A549 (cell line): Measurements from ENCODE around the gene CYP2S1. TPM values are rescaled to one million over a fixed set of nuclear protein-coding genes. Genes with fewer than 3 reads are reported as not detected.
"Not testable (repeated sequence)": the region's sequence is repeated elsewhere in the genome, so short reads cannot be mapped to it uniquely, and the experiment has no call there.

Source experiments
- ATAC-seq, 2 experiments: fragments of 200-7000 bp in 1 of 2; fragments of >200 bp in 1 of 2; cut with Nextera tagmentation in 1 of 2; cut with Tn5 transposase in 1 of 2; 3 replicates each; pipeline versions ENCODE4 v1.8.0 to v1.9.1; 2018 to 2020; ENCODE audit warnings: mild to moderate bottlenecking in 1 of 2, moderate library complexity in 1 of 2
- CTCF ChIA-PET: fragments of 300-600 bp; sonication (Branson Sonifier 250); formaldehyde crosslinking; extraction: SDS; loops from one replicate; lab custom pipeline; 2021; ENCODE audit warnings: antibody characterized with exemption, inconsistent platforms; lab: Yijun Ruan, JAX
- POLR2A ChIA-PET: fragments of 350-600 bp; formaldehyde crosslinking; extraction: SDS; loops from one replicate; lab custom pipeline; 2021; ENCODE audit warnings: antibody characterized with exemption, inconsistent platforms; lab: Yijun Ruan, JAX
- DNase-seq, 2 experiments: peaks; one replicate each; pipeline versions ENCODE4 v3.0.0 to v3.0.0-alpha.2; 2011 to 2016; ENCODE audit warnings: low read depth in 1 of 2, low spot score in 1 of 2
- FAIRE-seq: peaks from 2 replicates; lab custom pipeline; 2011; peaks lifted over from hg19 to GRCh38; lab: Jason Lieb, UNC
- H3K27ac ChIP-seq, 2 experiments: fragments of >200 bp; sonication (Bioruptor Twin); formaldehyde crosslinking; 3 replicates each; pipeline ENCODE4 v1.5.1; 2016 to 2017
- H3K4me1 ChIP-seq: fragments of >200 bp; sonication (Bioruptor Twin); formaldehyde crosslinking; 3 replicates; pipeline ENCODE4 v1.6.1; 2016
- H3K4me2 ChIP-seq: fragments of >200 bp; sonication (Bioruptor Twin); formaldehyde crosslinking; 3 replicates; pipeline ENCODE4 v1.6.1; 2016
- H3K4me3 ChIP-seq: fragments of >200 bp; sonication (Bioruptor Twin); formaldehyde crosslinking; 3 replicates; pipeline ENCODE4 v1.5.1; 2016
- H3K9me3 ChIP-seq: fragments of >200 bp; sonication (Bioruptor Twin); formaldehyde crosslinking; 3 replicates; pipeline ENCODE4 v1.6.1; 2016
- CBX8 ChIP-seq: fragments of 200-600 bp; sonication (generic); IDR thresholded peaks from 2 replicates; pipeline ENCODE4 v1.6.1; 2016
- CHD2 ChIP-seq: fragments of 150-350 bp; IDR thresholded peaks from 2 replicates; pipeline ENCODE4 v1.6.1; 2014; ENCODE audit warnings: low read length; ENCODE audit not compliant: partially characterized antibody
- CHD4 ChIP-seq: fragments of 200-600 bp; sonication (generic); IDR thresholded peaks from 2 replicates; pipeline ENCODE4 v1.6.1; 2016; ENCODE audit warnings: antibody characterized with exemption, mild to moderate bottlenecking, borderline replicate concordance
- EP300 ChIP-seq, 2 experiments: fragments of >200 bp; sonication (Bioruptor Twin); formaldehyde crosslinking; IDR thresholded peaks; 2 replicates in 1 of 2; 3 replicates in 1 of 2; pipeline ENCODE4 v1.6.1; 2016 to 2017
- ESRRA ChIP-seq: fragments of 150-350 bp; IDR thresholded peaks from 2 replicates; pipeline ENCODE4 v1.6.1; 2014; ENCODE audit warnings: mild to moderate bottlenecking, low read length, borderline replicate concordance
- FOSL2 ChIP-seq, 2 experiments: fragments of 450-650 bp in 1 of 2; fragments of >200 bp in 1 of 2; sonication (Bioruptor Twin) in 1 of 2; formaldehyde crosslinking; IDR thresholded peaks; 2 replicates each; pipeline versions ENCODE4 v1.5.0 to v1.6.1; 2016 to 2020; ENCODE audit warnings: mild to moderate bottlenecking in 1 of 2, moderate library complexity in 1 of 2
- HOXA7 ChIP-seq: fragments of 250-450 bp; sonication (Bioruptor Pico); IDR thresholded peaks from 2 replicates; pipeline ENCODE4 v1.5.0; 2020; ENCODE audit warnings: mild to moderate bottlenecking, moderate library complexity
- HOXB5 ChIP-seq: fragments of 250-450 bp; sonication (Bioruptor Pico); IDR thresholded peaks from 2 replicates; pipeline ENCODE4 v1.5.0; 2020; ENCODE audit warnings: mild to moderate bottlenecking, moderate library complexity
- JUN ChIP-seq, 2 experiments: fragments of >200 bp; sonication (Bioruptor Twin); formaldehyde crosslinking; IDR thresholded peaks; 2 replicates in 1 of 2; 3 replicates in 1 of 2; pipeline ENCODE4 v1.6.1; 2016 to 2017
- KDM1A ChIP-seq: fragments of 200-600 bp; sonication (generic); IDR thresholded peaks from 2 replicates; pipeline ENCODE4 v1.6.1; 2016; ENCODE audit warnings: low read depth, mild to moderate bottlenecking
- MAZ ChIP-seq: fragments of 150-350 bp; IDR thresholded peaks from 2 replicates; pipeline ENCODE4 v1.6.1; 2014; ENCODE audit warnings: antibody characterized with exemption, low read depth, low read length, borderline replicate concordance
- POLR2AphosphoS2 ChIP-seq: conservative IDR thresholded peaks from 2 replicates; pipeline ENCODE4 v1.6.1; 2012; ENCODE audit warnings: low read length, improper control_type of control experiment, inconsistent platforms
- RARB ChIP-seq: fragments of 250-450 bp; sonication (Bioruptor Pico); IDR thresholded peaks from 2 replicates; pipeline ENCODE4 v1.8.0; 2021; ENCODE audit warnings: mild to moderate bottlenecking, moderate library complexity
- RNF2 ChIP-seq: fragments of 200-600 bp; sonication (generic); IDR thresholded peaks from 2 replicates; pipeline ENCODE4 v1.6.1; 2016; ENCODE audit warnings: low read depth, mild to moderate bottlenecking, antibody characterized with exemption, moderate library complexity, borderline replicate concordance
- TFCP2L1 ChIP-seq: fragments of 250-450 bp; sonication (Bioruptor Pico); IDR thresholded peaks from 2 replicates; pipeline ENCODE4 v1.5.0; 2021; ENCODE audit warnings: mild to moderate bottlenecking
- TP53 ChIP-seq: fragments of 250-450 bp; sonication (Bioruptor Pico); IDR thresholded peaks from 2 replicates; pipeline ENCODE4 v1.5.0; 2021; ENCODE audit warnings: mild to moderate bottlenecking, moderate library complexity
- ZC3H11A ChIP-seq: fragments of 450-650 bp; IDR thresholded peaks from 2 replicates; pipeline ENCODE4 v1.6.1; 2014; ENCODE audit warnings: antibody characterized with exemption, mild to moderate bottlenecking
- WGBS: methylation state at CpG from one replicate; pipeline ENCODE4 v1.1.6; 2017; ENCODE audit errors: missing lambda C conversion rate; 5-methylcytosine and 5-hydroxymethylcytosine counted together
- polyA plus RNA-seq, 4 experiments: library from polyadenylated mRNA; depleted of rRNA in 3 of 4; stranded (reverse); fragments of >200 nt; fragmentation: RNase III in 1 of 4; extraction: RNeasy Plus Mini Kit Qiagen cat#74134 plus additional on column Dnase treatment in 1 of 4; gene quantifications; 2 replicates in 3 of 4; 3 replicates in 1 of 4; pipeline ENCODE4 v1.2.3, GENCODE V29; 2011 to 2017

CYP2S1 gene
- polyA plus RNA-seq, 2 of the 4 experiments (the other 2 are of a cell fraction), result 8.6 to 28.1 TPM

DNA sequence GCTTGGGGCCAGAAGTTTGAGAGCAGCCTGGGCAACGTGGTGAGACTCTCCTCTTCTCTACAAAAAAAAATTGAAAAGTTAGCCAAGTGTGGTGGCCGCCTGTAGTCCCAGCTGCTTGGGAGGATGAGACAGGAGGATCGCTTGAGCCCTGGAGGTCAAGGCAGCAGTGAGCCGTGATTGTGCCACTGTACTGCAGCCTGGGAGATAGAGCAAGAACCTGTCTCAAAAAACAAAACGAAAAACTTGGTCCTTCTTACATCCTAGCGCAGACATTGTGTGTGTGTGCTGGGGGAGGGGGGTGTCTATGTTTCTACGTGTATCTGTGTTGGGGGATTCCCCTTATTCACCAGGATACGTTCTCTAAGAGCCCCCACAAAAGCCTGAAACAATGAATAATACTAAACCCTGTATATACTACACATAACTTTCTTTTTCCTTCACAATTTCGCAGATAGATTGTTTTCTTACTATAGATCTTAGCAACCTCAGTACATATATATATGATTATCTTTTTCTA is 33.9 kb downstream of the CYP2S1 start:
- ATAC-seq, result peak in 1 of 2 experiments; percentile 2; a peak in 2 of 6 replicates
- no peak for TF ChIP-seq EP300 (IDR thresholded peaks at IDR 0.05)
- TF ChIP-seq TP53 (CRISPR knock-in tag), result 0 out of 2 replicates have a peak, but pooled peaks have one; percentile 49
- TF ChIP-seq FOSL2 (IDR thresholded peaks at IDR 0.05), result no peak
- no peak for TF ChIP-seq FOSL2 (CRISPR knock-in tag; IDR thresholded peaks at IDR 0.05)
- TF ChIP-seq RNF2, result no peak; the same call in 1 of the 2 replicates
- TF ChIP-seq RARB, result peak; percentile 11; the same call in 1 of the 2 replicates
- 0 out of 2 replicates have a peak, but pooled peaks have one; percentile 5 for TF ChIP-seq TFCP2L1 (CRISPR knock-in tag)
- 0 out of 2 replicates have a peak, but pooled peaks have one; percentile 3 for TF ChIP-seq HOXA7 (CRISPR knock-in tag)
- TF ChIP-seq CBX8, result no peak
- no peak for TF ChIP-seq KDM1A
- TF ChIP-seq ESRRA, result no peak
- TF ChIP-seq MAZ, result no peak
- no peak for TF ChIP-seq HOXB5
- TF ChIP-seq, all 56 proteins: peak for 4
- ChIA-PET CTCF (interaction anchor here (0.9 to 16.4 kb wide), 14 partner anchors 8 to 82 kb away, joined by 3 to 295 read pairs (median 7); partner anchors contain the start of gene HNRNPUL1), POLR2A (interaction anchor here (0.6 to 4.9 kb wide), 20 partner anchors 8 to 213 kb away, joined by 3 to 85 read pairs (median 5); partner anchors contain the start of genes B9D2, CYP2S1, DMAC2 and HNRNPUL1)
- DNase-seq (no peak), FAIRE-seq (peak; percentile 77)
- Histone ChIP-seq H3K4me3 (peak overlapping the region; percentile 41), H3K9me3 (no peaks in the 10 kb centered on the region), H3K27ac (peak overlapping the region; percentile 91 to 95), H3K4me2 (peak overlapping the region; percentile 91), H3K4me1 (peaks cover 57% of the 10 kb centered on the region)
- 27% methylated on average over 9 of the region's 9 CpGs for WGBS

- Histone ChIP-seq H3K4me1 (peaks cover 44% of the 10 kb centered on the region), H3K9me3 (no peaks in the 10 kb centered on the region), H3K4me3 (no peak overlapping the region), H3K4me2 (no peak overlapping the region), H3K27ac (peak overlapping the region; percentile 17 to 91; a peak in 3 of 6 replicates)
- FAIRE-seq (no peak), DNase-seq (no peak), ATAC-seq (no peak)
- ChIA-PET POLR2A (interaction anchor here (0.6 to 1.3 kb wide), 3 partner anchors 10 to 35 kb away, joined by 3 to 4 read pairs (median 3); partner anchors contain the start of gene AXL), CTCF (interaction anchor here (1.1 to 16.4 kb wide), 11 partner anchors 9 to 80 kb away, joined by 3 to 295 read pairs (median 5); partner anchors contain the start of gene AXL)
- TF ChIP-seq ZC3H11A (no peak), POLR2AphosphoS2 (0 out of 2 replicates have a peak, but pooled peaks have one; percentile 7), JUN (IDR thresholded peaks at IDR 0.05) (peak in 1 of 2 experiments; percentile 14; a peak in 1 of 5 replicates)
- WGBS, result 84% methylated on average over 3 of the region's 3 CpGs
These were observed 35.5 kb downstream of the CYP2S1 start for GRCh38 chr19:41228486-41228885.

- POLR2A ChIA-PET, result interaction anchor here (0.6 to 1.3 kb wide), 3 partner anchors 11 to 74 kb away, joined by 3 to 5 read pairs (median 4); partner anchors contain the start of gene AXL
- TF ChIP-seq CHD4 (0 out of 2 replicates have a peak, but pooled peaks have one; percentile 44), FOSL2 (CRISPR knock-in tag; IDR thresholded peaks at IDR 0.05) (peak; percentile 70), CHD2 (peak; percentile 27)
- TF ChIP-seq FOSL2 (IDR thresholded peaks at IDR 0.05), result not testable (repeated sequence)
- TF ChIP-seq, all 56 proteins: peak for 3; not testable (repeated sequence) for 53
- not testable (repeated sequence) for H3K4me2 ChIP-seq, H3K4me3 ChIP-seq, FAIRE-seq, ATAC-seq, H3K9me3 ChIP-seq
- Histone ChIP-seq H3K4me1 (peaks cover 36% of the 10 kb centered on the region), H3K27ac (peak overlapping the region; percentile 17 to 59; a peak in 5 of 6 replicates)
- peak in 1 of 2 experiments; percentile 59 for DNase-seq
- CTCF ChIA-PET, result interaction anchor here (1.1 to 16.4 kb wide), 10 partner anchors 8 to 80 kb away, joined by 3 to 295 read pairs (median 6); partner anchors contain the start of gene AXL
- WGBS, result 76% methylated on average over 5 of the region's 5 CpGs
These were observed 36.3 kb downstream of the CYP2S1 start for GRCh38 chr19:41229338-41229737.
